SK-N-MC (cell line): Measurements from ENCODE around the gene LRP5.
"Not testable (repeated sequence)": the region's sequence is repeated elsewhere in the genome, so short reads cannot be mapped to it uniquely, and the experiment has no call there.

Experiments used
- EZH2 ChIP-seq: fragments of 200-600 bp; sonication (generic); IDR thresholded peaks from one replicate; pipeline ENCODE4 v1.6.1; 2017; ENCODE audit warnings: antibody characterized with exemption
- POLR2AphosphoS5 ChIP-seq: IDR thresholded peaks from 2 replicates; pipeline ENCODE4 v1.6.1; 2012; ENCODE audit warnings: mild to moderate bottlenecking, low read depth, low read length, borderline replicate concordance

DNA sequence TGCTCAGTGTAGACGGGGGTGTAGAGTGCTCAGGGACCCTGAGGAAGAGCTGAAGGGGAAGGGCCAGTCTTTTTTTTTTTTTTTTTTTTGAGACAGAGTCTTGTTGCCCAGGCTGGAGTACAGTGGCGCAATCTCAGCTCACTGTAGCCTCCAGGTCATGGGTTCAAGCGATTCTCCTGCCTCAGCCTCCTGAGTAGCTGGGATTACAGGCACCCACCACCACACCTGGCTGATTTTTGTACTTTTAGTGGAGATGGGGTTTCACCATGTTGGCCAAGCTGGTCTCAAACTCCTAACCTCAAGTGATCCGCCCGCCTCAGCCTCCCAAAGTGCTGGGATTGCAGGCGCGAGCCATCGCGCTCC is 12.9 kb upstream of the LRP5 start:
- TF ChIP-seq EZH2, POLR2AphosphoS5: not testable (repeated sequence)
